Small intestine (tissue), 4 donors: ENCODE data around the gene HIGD1A. TPM values are rescaled to one million over a fixed set of nuclear protein-coding genes. Genes with fewer than 3 reads are reported as not detected.

Source experiments
- polyA plus RNA-seq, 4 donors: library from polyadenylated mRNA; stranded (reverse) in 3 of 4; unstranded in 1 of 4; fragments of 200-250 nt in 3 of 4; fragments of 120-200 nt in 1 of 4; gene quantifications; one replicate each; pipeline versions ENCODE4 v1.2.1 to v1.2.3, GENCODE V29; 2013
- donor health status: healthy with polysubstance abuse.
- donor health status: Bipolar disorder and iron deficiency.
- donor health status: healthy.

Gene HIGD1A
- polyA plus RNA-seq, 4 donors: 118 to 333 (median 255) TPM

Other genes starting within 250 kb of the HIGD1A start
- gene SEC22C, start 222.5 kb downstream of the HIGD1A start, polyA plus RNA-seq: 10 to 100 TPM; 24.1 to 49.9 (median 39.5) TPM
- gene SS18L2, start 213.6 kb downstream of the HIGD1A start, polyA plus RNA-seq: 10 to 100 TPM; 41.9 to 87.9 (median 60.4) TPM
- gene NKTR, start 203.8 kb downstream of the HIGD1A start, polyA plus RNA-seq: 100 to 1,000 TPM in 1 of 4 donors, 10 to 100 TPM in 3; 11.3 to 122 (median 18.3) TPM
- 10 to 100 TPM in 1 of 4 donors, 1 to 10 TPM in 2, under 1 TPM in 1; 0.89 to 11.4 (median 7.8) TPM for gene ZBTB47, start 150.8 kb downstream of the HIGD1A start, polyA plus RNA-seq
- gene KLHL40, start 119.0 kb downstream of the HIGD1A start, polyA plus RNA-seq: 1 to 10 TPM in 1 of 4 donors, under 1 TPM in 3; 0.01 to 1.1 (median 0.60) TPM
- 1 to 10 TPM in 2 of 4 donors, under 1 TPM in 2; 0.13 to 5.4 (median 1.2) TPM for gene HHATL, start 101.7 kb downstream of the HIGD1A start, polyA plus RNA-seq
- 1 to 10 TPM in 1 of 4 donors, under 1 TPM in 3; 0.37 to 2.7 (median 0.66) TPM for gene CCDC13, start 31.2 kb downstream of the HIGD1A start, polyA plus RNA-seq
- 1 to 10 TPM in 2 of 4 donors, under 1 TPM in 2; 0.22 to 2.5 (median 1.3) TPM for gene ACKR2, start 5.0 kb upstream of the HIGD1A start, polyA plus RNA-seq
- under 1 TPM in 2 of 4 donors, not detected in 2; 0.01 to 0.25 TPM for gene CYP8B1, start 71.4 kb upstream of the HIGD1A start, polyA plus RNA-seq
- 10 to 100 TPM in 1 of 4 donors, 1 to 10 TPM in 1, under 1 TPM in 2; 0.54 to 20.4 (median 1.1) TPM for gene ZNF662, start 101.7 kb upstream of the HIGD1A start, polyA plus RNA-seq
- 1 to 10 TPM in 2 of 4 donors, under 1 TPM in 2; 0.27 to 3.3 (median 1.4) TPM for gene GASK1A, start 174.8 kb upstream of the HIGD1A start, polyA plus RNA-seq